HG02885 (cell line): ENCODE data around the gene PRKCE.

Source experiments
- ATAC-seq: cut with Tn5 transposase; IDR thresholded peaks from one replicate; pipeline ENCODE4 v1.9.1; 2021; ENCODE audit warnings: mild to moderate bottlenecking; ENCODE audit not compliant: unreplicated experiment, poor library complexity

Gene PRKCE

GRCh38 chr2:46144133-46144800 lies 492.8 kb downstream of the PRKCE start:
- ATAC-seq, result no peak

- ATAC-seq, result no peak
Measured at GRCh38 chr2:46145017-46145416, 493.5 kb downstream of the PRKCE start.

- ATAC-seq, result no peak
Measured at GRCh38 chr2:46145840-46146239, 494.4 kb downstream of the PRKCE start.

- ATAC-seq, result no peak
Measured at GRCh38 chr2:46146866-46147502, 495.5 kb downstream of the PRKCE start.

GRCh38 chr2:46147626-46148368 lies 496.3 kb downstream of the PRKCE start:
- no peak for ATAC-seq

- ATAC-seq, result no peak
Measured at GRCh38 chr2:46148369-46148736, 496.9 kb downstream of the PRKCE start.

GRCh38 chr2:46150445-46150955 lies 499.0 kb downstream of the PRKCE start:
- no peak for ATAC-seq

- no peak for ATAC-seq
Measured at GRCh38 chr2:46151577-46151976, 500.1 kb downstream of the PRKCE start.

- no peak for ATAC-seq
Measured at GRCh38 chr2:46153996-46154753, 502.7 kb downstream of the PRKCE start.

GRCh38 chr2:46157072-46157965 lies 505.8 kb downstream of the PRKCE start:
- ATAC-seq, result no peak

- no peak for ATAC-seq
Measured at GRCh38 chr2:46157966-46158310, 506.5 kb downstream of the PRKCE start.

- ATAC-seq, result no peak
Measured at GRCh38 chr2:46158661-46159060, 507.2 kb downstream of the PRKCE start.

- no peak for ATAC-seq
Measured at GRCh38 chr2:46160326-46160725, 508.9 kb downstream of the PRKCE start.

GRCh38 chr2:46161315-46161714 lies 509.8 kb downstream of the PRKCE start:
- ATAC-seq, result no peak

GRCh38 chr2:46161911-46162310 lies 510.4 kb downstream of the PRKCE start:
- no peak for ATAC-seq

GRCh38 chr2:46162329-46163097 lies 511.0 kb downstream of the PRKCE start:
- no peak for ATAC-seq

- ATAC-seq, result no peak
Measured at GRCh38 chr2:46163098-46163430, 511.6 kb downstream of the PRKCE start.

GRCh38 chr2:46163804-46164528 lies 512.5 kb downstream of the PRKCE start:
- ATAC-seq, result no peak
